Superior temporal gyrus (tissue), 1 donor: ENCODE measurements around the gene LTV1.

ENCODE experiments used
- DNase-seq: peaks from one replicate; pipeline ENCODE4 v3.0.0-alpha.2; 2016; ENCODE audit errors: extremely low spot score

The LTV1 gene

GRCh38 chr6:143885116-143885515 is 42.0 kb downstream of the LTV1 start:
- DNase-seq, result no peak

- no peak for DNase-seq
Observed at GRCh38 chr6:143894655-143895054, 51.5 kb downstream of the LTV1 start.

- no peak for DNase-seq
Observed at GRCh38 chr6:143896126-143896860, 53.2 kb downstream of the LTV1 start.

GRCh38 chr6:143900358-143900757 is 57.2 kb downstream of the LTV1 start:
- DNase-seq, result no peak

GRCh38 chr6:143901885-143902750 is 59.0 kb downstream of the LTV1 start:
- DNase-seq, result peak; percentile 24

- DNase-seq, result no peak
Observed at GRCh38 chr6:143902827-143903226, 59.7 kb downstream of the LTV1 start.

GRCh38 chr6:143911028-143911427 is 67.9 kb downstream of the LTV1 start:
- DNase-seq, result no peak

GRCh38 chr6:143912671-143913070 is 69.5 kb downstream of the LTV1 start:
- no peak for DNase-seq
